Measurements from ENCODE around the gene RAET1E. TPM values are rescaled to one million over a fixed set of nuclear protein-coding genes. Genes with fewer than 3 reads are reported as not detected.

RAET1E gene
- total RNA-seq, 1 experiment from 2014 or later, result not detected

DNA sequence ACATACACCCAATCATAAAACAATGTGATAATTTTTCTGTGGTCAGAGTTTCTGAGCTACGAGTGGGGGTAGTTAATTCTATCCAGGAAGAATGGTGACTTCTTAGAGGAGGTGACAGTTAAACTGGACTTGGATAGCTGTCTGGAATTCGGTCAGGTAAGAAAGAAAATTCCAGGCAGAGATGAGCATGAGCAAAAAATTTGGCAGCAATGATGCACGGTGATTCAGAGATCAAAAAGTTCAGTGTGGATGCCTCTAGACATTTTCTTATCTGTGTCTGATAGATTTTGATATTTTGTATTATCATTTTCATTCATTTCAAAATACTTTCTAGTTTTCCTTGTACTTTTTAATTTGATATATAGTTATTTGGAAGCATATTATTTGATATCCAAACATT is 12.0 kb downstream of the RAET1E start:
- no peak overlapping the region for H3K4me3 Mint-ChIP-seq (ENCODE audit: low read depth, unreplicated experiment)
- H3K27me3 Mint-ChIP-seq (ENCODE audit: unreplicated experiment), result peaks cover 6% of the 10 kb centered on the region
- CTCF ChIA-PET, result no interaction called here
- DNase-seq, result no peak
- H3K4me1 Mint-ChIP-seq (ENCODE audit: low read depth, unreplicated experiment), result peaks cover 19% of the 10 kb centered on the region
- intact Hi-C loops (cut with micrococcal nuclease; ENCODE audit: unreplicated experiment), result no loop called here
- H3K9me3 Mint-ChIP-seq (ENCODE audit: low read depth, unreplicated experiment), result no peaks in the 10 kb centered on the region
- H3K36me3 Mint-ChIP-seq (ENCODE audit: insufficient read depth, unreplicated experiment), result no peaks in the 10 kb centered on the region
- TF ChIP-seq, protein P1, sequence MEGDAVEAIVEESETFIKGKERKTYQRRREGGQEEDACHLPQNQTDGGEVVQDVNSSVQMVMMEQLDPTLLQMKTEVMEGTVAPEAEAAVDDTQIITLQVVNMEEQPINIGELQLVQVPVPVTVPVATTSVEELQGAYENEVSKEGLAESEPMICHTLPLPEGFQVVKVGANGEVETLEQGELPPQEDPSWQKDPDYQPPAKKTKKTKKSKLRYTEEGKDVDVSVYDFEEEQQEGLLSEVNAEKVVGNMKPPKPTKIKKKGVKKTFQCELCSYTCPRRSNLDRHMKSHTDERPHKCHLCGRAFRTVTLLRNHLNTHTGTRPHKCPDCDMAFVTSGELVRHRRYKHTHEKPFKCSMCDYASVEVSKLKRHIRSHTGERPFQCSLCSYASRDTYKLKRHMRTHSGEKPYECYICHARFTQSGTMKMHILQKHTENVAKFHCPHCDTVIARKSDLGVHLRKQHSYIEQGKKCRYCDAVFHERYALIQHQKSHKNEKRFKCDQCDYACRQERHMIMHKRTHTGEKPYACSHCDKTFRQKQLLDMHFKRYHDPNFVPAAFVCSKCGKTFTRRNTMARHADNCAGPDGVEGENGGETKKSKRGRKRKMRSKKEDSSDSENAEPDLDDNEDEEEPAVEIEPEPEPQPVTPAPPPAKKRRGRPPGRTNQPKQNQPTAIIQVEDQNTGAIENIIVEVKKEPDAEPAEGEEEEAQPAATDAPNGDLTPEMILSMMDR (IDR thresholded peaks at IDR 0.05; ENCODE audit: unreplicated experiment), result no peak
- no peak overlapping the region for H3K27ac Mint-ChIP-seq (ENCODE audit: unreplicated experiment)
- BruUV-seq (replicated peaks), result no TSS peak

DNA sequence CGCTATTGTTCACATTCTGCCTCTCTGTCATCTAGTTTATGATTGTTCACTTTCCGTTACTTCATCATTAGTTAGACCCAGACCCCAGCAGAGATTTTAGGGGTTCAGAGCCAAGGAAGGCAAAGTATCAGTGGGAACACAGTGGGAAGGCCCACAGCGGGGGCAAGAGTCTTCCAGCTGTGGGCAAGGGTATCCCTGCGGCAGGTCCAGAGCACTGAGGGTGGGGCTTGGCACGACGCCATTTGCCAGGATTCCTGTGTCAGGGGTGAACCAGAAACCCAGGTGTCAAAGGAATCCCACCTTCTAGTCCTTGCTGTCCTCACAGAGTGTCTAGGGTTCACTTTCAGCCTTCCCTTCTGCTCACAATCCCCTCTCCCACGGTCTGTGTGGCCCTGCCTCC is 13.3 kb downstream of the RAET1E start:
- Mint-ChIP-seq H3K27ac (ENCODE audit: unreplicated experiment) (no peak overlapping the region), H3K4me3 (ENCODE audit: low read depth, unreplicated experiment) (no peak overlapping the region)

DNA sequence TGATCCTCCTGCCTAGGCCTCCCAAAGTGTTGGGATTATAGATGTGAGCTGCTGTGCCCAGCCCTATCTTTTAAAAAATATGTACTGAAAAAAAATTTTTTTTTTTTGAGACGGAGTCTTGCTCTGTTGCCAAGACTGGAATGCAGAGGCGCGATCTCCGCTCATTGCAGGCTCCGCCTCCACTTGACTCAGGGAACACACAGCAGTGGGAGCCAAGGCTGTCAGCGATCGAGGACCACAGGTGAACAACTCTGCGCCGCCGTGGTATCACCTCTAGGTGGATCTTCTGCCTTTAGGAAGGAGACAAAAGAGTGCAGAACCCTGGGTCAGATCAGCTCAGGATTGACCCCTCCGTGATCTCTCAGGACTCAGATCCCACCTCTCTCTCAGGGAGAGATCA is 13.7 kb downstream of the RAET1E start:
- DNase-seq, result no peak
- TF ChIP-seq, protein P1 (IDR thresholded peaks at IDR 0.05; ENCODE audit: unreplicated experiment), result no peak
- no TSS peak for BruUV-seq (replicated peaks)
- CTCF ChIA-PET, result no interaction called here
- H3K4me1 Mint-ChIP-seq (ENCODE audit: low read depth, unreplicated experiment), result peaks cover 12% of the 10 kb centered on the region
- H3K36me3 Mint-ChIP-seq (ENCODE audit: insufficient read depth, unreplicated experiment), result no peaks in the 10 kb centered on the region
- H3K27me3 Mint-ChIP-seq (ENCODE audit: unreplicated experiment), result peaks cover 23% of the 10 kb centered on the region
- no peak overlapping the region for H3K4me3 Mint-ChIP-seq (ENCODE audit: low read depth, unreplicated experiment)
- H3K9me3 Mint-ChIP-seq (ENCODE audit: low read depth, unreplicated experiment), result no peaks in the 10 kb centered on the region
- no peak overlapping the region for H3K27ac Mint-ChIP-seq (ENCODE audit: unreplicated experiment)
- intact Hi-C loops (cut with micrococcal nuclease; ENCODE audit: unreplicated experiment), result no loop called here

More for the DNA sequence above, 13.3 kb downstream of the RAET1E start:
- DNase-seq, result no peak
- intact Hi-C loops (cut with micrococcal nuclease; ENCODE audit: unreplicated experiment), result no loop called here
- Mint-ChIP-seq H3K4me1 (ENCODE audit: low read depth, unreplicated experiment) (peaks cover 12% of the 10 kb centered on the region), H3K36me3 (ENCODE audit: insufficient read depth, unreplicated experiment) (no peaks in the 10 kb centered on the region), H3K9me3 (ENCODE audit: low read depth, unreplicated experiment) (no peaks in the 10 kb centered on the region), H3K27me3 (ENCODE audit: unreplicated experiment) (peaks cover 19% of the 10 kb centered on the region)
- BruUV-seq (replicated peaks), result no TSS peak
- TF ChIP-seq, protein P1 (IDR thresholded peaks at IDR 0.05; ENCODE audit: unreplicated experiment), result no peak
- CTCF ChIA-PET, result no interaction called here

DNA sequence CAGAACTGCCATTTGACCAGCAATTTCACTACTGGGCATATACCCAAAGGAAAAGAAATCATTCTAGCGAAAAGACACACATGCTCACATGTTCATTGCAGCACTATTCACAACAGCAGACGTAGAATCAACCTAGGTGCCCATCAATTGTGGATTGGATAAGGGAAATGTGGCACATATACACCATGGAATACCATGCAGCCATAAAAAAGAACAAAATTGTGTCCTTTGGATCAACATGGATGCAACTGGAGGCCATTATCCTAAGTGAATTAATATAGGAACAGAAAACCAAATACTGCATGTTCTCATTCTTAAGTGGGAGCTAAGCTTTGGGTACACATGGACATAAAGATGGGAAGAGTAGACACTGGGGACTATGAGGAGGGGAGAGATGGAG is 16.1 kb downstream of the RAET1E start:
- H3K27ac Mint-ChIP-seq (ENCODE audit: unreplicated experiment), result no peak overlapping the region
- no peaks in the 10 kb centered on the region for H3K9me3 Mint-ChIP-seq (ENCODE audit: low read depth, unreplicated experiment)
- CTCF ChIA-PET, result interaction anchor here (1.7 kb wide), 1 partner anchor 13 kb away, joined by 4 read pairs; no protein-coding TSS in a partner anchor
- intact Hi-C loops (cut with micrococcal nuclease; ENCODE audit: unreplicated experiment), result no loop called here
- no TSS peak for BruUV-seq (replicated peaks)
- no peaks in the 10 kb centered on the region for H3K36me3 Mint-ChIP-seq (ENCODE audit: insufficient read depth, unreplicated experiment)
- TF ChIP-seq, protein P1 (IDR thresholded peaks at IDR 0.05; ENCODE audit: unreplicated experiment), result no peak
- peaks cover 45% of the 10 kb centered on the region for H3K27me3 Mint-ChIP-seq (ENCODE audit: unreplicated experiment)
- H3K4me3 Mint-ChIP-seq (ENCODE audit: low read depth, unreplicated experiment), result no peak overlapping the region
- peaks cover under 1% of the 10 kb centered on the region for H3K4me1 Mint-ChIP-seq (ENCODE audit: low read depth, unreplicated experiment)
- no peak for DNase-seq

Data from Calu3 (cell line).